ENCODE results near the gene PSMC2.

- TF ChIP-seq CTCF (IDR thresholded peaks at IDR 0.05; ENCODE audit: poor library complexity, severe bottlenecking), result no peak
- TF ChIP-seq EP300 (conservative IDR thresholded peaks at IDR 0.05; ENCODE audit: poor library complexity, severe bottlenecking), result no peak
- no peak for TF ChIP-seq EZH2 (IDR thresholded peaks at IDR 0.05; ENCODE audit: borderline replicate concordance, insufficient read depth, low read length, poor library complexity, severe bottlenecking)
- TF ChIP-seq POLR2AphosphoS5 (IDR thresholded peaks at IDR 0.05), result no peak
- no peak for TF ChIP-seq REST (IDR thresholded peaks at IDR 0.05; ENCODE audit: borderline replicate concordance)
- TF ChIP-seq TAF1 (IDR thresholded peaks at IDR 0.05; ENCODE audit: low read depth), result no peak
- no peak for TF ChIP-seq MXI1 (conservative IDR thresholded peaks at IDR 0.05; ENCODE audit: poor library complexity, severe bottlenecking)
- no peak for TF ChIP-seq RAD21 (conservative IDR thresholded peaks at IDR 0.05)
Observed at GRCh38 chr7:103396471-103396870, 49.0 kb downstream of the PSMC2 start.

Measured in neural cell (in vitro differentiated cells).